ENCODE data around the gene TNP2.

The TNP2 gene

DNA sequence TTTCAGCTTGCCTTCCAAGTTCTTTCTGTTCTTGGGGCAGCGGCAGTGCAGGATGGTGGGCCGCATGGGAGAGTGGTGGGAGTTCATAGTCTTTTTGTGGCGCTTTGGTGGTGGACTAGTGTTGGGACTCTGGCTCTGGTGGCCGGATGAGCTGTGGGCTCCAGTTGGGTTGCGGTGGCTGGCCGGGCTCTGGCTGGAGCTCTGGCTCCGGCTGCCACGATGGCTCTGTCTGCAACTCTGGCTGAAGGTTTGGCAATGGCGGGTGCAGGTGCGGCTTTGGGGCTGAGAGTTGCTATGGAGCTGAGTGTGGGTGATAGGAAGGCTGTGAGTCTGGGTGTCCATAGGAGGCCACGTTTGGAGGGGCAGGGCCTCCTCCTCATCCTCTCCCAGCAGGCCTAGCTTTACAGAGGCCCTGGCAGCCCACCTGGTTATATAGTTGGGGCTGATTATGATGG, at the start of gene TNP2:
TNP2 (minus strand) TSS at position 405 of the 455 bp plus-strand sequence; CDS start at position 342, 63 bp downstream.
- H3K4me3 ChIP-seq (ENCODE audit: low read length): no peak within 1 kb of the TSS
- no peak for TF ChIP-seq CTCF (conservative IDR thresholded peaks at IDR 0.05; ENCODE audit: low read depth, low read length)
- DNase-seq (ENCODE audit: low read depth): no peak

DNA sequence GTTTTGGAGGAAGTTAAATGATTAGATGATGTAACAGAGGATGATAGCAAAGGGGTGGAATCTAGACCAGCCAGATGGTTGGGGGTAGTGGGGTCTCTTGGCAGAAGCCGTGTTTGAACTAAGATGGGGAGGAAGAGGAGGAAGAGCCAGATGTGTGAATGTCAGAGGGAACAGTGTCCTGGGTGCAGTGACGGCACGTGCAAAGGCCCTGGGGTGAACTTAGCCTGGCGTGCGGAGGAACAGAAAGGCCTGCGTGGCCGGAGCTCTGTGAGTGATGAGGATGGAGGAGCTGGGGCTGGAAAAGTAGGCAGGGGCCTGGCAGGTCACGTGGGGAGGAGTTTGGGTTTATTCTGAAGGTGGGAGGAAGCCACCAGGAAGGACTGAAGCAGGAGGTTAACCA, 49.7 kb upstream of the TNP2 start:
- no peak for DNase-seq (ENCODE audit: low read depth)
- H3K4me3 ChIP-seq (ENCODE audit: low read length): no peak overlapping the region
- TF ChIP-seq CTCF (conservative IDR thresholded peaks at IDR 0.05; ENCODE audit: low read depth, low read length): no peak

DNA sequence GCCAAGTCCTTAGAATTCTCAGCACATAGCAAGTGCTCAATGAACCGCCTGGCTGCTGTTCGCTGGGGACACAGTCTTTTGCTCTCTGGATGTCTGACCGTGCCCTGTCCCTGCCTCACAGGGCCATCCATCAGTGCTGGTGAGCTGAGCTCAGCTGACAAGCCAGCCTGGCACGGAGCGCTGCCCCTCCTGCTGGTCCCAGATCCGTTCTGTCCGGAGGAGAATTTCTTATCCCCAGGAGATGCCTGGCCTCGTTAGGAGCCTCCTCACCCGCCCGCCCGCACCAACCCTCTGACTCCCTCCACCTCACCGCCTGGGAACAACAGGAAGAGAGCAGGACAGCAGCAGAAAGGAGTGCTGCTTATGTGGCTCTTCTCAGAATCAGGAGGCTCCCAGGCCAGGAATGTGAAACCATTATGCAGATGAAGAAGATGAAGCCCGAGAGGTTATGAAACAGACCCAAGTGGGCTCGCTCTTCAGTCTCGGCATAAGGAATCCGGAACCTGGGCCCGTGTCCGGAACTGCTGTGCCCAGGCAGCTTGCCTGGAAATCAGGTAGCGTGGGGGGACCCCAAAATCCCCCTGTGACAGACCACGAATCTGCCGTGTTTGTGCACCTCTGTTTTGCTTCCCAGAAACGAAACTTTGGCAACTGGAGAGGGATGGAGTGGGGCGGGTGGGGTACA, 47.3 kb upstream of the TNP2 start:
- DNase-seq (ENCODE audit: low read depth): no peak
- H3K4me3 ChIP-seq (ENCODE audit: low read length): no peak overlapping the region
- TF ChIP-seq CTCF (conservative IDR thresholded peaks at IDR 0.05; ENCODE audit: low read depth, low read length): peak; percentile 18

DNA sequence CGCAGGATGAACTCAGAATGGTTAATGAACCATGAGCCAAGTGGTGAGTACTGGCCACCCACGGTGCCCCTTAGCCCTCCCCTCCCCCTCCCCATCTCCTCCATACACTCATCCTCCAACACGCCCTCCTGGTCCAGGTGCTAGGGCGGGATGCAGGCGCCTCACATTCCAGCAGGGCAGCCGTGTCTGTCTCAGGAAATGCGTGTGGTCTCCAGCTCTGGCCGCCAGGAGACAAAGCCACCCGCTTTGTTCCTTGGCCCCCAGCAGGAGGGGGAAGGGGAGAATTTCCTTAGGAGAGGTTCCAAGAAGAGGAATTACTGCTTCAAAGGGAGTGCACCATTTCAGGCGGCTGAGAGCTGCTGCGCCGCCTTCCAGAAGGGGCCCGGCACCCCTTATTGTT, 46.4 kb upstream of the TNP2 start:
- H3K4me3 ChIP-seq (ENCODE audit: low read length): no peak overlapping the region
- no peak for DNase-seq (ENCODE audit: low read depth)
- peak; percentile 36 for TF ChIP-seq CTCF (conservative IDR thresholded peaks at IDR 0.05; ENCODE audit: low read depth, low read length)

GRCh38 chr16:11314309-11314894, 45.3 kb upstream of the TNP2 start:
- no peak for TF ChIP-seq CTCF (conservative IDR thresholded peaks at IDR 0.05; ENCODE audit: low read depth, low read length)
- no peak for DNase-seq (ENCODE audit: low read depth)
- no peak overlapping the region for H3K4me3 ChIP-seq (ENCODE audit: low read length)

DNA sequence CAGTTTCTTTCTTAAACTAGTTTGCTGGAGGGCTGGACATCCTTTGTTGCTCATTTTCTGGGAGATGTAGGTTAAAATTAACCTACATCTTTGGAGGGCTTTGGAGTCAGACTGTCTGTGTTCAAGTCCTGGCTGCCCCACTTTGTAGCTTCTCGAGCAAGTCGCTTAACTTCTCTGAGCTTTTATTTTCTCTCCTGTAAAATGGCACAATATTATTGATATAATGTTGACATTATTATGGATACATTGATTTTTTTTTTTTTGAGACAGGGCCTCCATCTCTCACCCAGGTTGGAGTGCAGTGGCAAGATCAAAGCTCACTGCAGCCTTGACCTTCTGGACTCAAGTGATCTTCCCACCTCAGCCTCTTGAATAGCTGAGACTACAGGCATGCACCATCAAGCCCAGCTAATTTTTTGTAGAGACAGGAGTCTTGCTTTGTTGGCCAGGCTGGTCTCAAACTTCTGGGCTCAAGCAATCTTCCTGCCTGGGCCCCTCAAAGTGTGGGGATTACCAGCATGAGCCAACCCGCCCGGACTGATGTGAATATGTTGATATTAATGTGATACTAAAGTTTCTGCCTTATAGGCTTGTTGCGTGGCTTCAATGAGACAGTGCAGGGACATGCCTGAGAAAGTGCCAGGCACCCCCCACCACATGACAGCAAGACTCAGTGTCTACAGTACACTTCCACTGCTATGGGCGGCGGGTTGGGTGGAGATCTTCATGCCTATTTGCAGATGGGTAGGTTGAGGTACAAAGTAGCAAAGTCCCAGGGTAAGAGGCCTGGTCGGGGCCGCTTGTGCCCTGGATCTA, 44.6 kb upstream of the TNP2 start:
- H3K4me3 ChIP-seq (ENCODE audit: low read length): no peak overlapping the region
- TF ChIP-seq CTCF (conservative IDR thresholded peaks at IDR 0.05; ENCODE audit: low read depth, low read length): no peak
- no peak for DNase-seq (ENCODE audit: low read depth)

Data from retinal pigment epithelial cell (primary cell).